ENCODE results near the gene TRIM24.

GRCh38 chr7:138568655-138569054 lies 108.6 kb downstream of the TRIM24 start:
- TF ChIP-seq, protein P1, sequence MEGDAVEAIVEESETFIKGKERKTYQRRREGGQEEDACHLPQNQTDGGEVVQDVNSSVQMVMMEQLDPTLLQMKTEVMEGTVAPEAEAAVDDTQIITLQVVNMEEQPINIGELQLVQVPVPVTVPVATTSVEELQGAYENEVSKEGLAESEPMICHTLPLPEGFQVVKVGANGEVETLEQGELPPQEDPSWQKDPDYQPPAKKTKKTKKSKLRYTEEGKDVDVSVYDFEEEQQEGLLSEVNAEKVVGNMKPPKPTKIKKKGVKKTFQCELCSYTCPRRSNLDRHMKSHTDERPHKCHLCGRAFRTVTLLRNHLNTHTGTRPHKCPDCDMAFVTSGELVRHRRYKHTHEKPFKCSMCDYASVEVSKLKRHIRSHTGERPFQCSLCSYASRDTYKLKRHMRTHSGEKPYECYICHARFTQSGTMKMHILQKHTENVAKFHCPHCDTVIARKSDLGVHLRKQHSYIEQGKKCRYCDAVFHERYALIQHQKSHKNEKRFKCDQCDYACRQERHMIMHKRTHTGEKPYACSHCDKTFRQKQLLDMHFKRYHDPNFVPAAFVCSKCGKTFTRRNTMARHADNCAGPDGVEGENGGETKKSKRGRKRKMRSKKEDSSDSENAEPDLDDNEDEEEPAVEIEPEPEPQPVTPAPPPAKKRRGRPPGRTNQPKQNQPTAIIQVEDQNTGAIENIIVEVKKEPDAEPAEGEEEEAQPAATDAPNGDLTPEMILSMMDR (IDR thresholded peaks at IDR 0.05) = no peak
- TF ChIP-seq, protein P2, sequence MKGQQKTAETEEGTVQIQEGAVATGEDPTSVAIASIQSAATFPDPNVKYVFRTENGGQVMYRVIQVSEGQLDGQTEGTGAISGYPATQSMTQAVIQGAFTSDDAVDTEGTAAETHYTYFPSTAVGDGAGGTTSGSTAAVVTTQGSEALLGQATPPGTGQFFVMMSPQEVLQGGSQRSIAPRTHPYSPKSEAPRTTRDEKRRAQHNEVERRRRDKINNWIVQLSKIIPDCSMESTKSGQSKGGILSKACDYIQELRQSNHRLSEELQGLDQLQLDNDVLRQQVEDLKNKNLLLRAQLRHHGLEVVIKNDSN (CRISPR knock-in tag; IDR thresholded peaks at IDR 0.05) = no peak
- TF ChIP-seq TCF7 (CRISPR knock-in tag; IDR thresholded peaks at IDR 0.05; ENCODE audit: low read depth) (no peak), ZNF416 (CRISPR knock-in tag; IDR thresholded peaks at IDR 0.05) (no peak), ELF4 (CRISPR knock-in tag; IDR thresholded peaks at IDR 0.05; ENCODE audit: low read depth) (no peak), CREB1 (CRISPR knock-in tag; IDR thresholded peaks at IDR 0.05) (no peak), TEAD4 (CRISPR knock-in tag; IDR thresholded peaks at IDR 0.05) (no peak)
- TF ChIP-seq, protein P3, sequence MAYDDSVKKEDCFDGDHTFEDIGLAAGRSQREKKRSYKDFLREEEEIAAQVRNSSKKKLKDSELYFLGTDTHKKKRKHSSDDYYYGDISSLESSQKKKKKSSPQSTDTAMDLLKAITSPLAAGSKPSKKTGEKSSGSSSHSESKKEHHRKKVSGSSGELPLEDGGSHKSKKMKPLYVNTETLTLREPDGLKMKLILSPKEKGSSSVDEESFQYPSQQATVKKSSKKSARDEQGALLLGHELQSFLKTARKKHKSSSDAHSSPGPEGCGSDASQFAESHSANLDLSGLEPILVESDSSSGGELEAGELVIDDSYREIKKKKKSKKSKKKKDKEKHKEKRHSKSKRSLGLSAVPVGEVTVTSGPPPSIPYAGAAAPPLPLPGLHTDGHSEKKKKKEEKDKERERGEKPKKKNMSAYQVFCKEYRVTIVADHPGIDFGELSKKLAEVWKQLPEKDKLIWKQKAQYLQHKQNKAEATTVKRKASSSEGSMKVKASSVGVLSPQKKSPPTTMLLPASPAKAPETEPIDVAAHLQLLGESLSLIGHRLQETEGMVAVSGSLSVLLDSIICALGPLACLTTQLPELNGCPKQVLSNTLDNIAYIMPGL (CRISPR knock-in tag; IDR thresholded peaks at IDR 0.05) = no peak

All from WTC11 (cell line).